Thoracic aorta (tissue), 2 donors: Measurements from ENCODE around the gene NT5C. TPM values are rescaled to one million over a fixed set of nuclear protein-coding genes. Genes with fewer than 3 reads are reported as not detected.
"Not testable (repeated sequence)": the region's sequence is repeated elsewhere in the genome, so short reads cannot be mapped to it uniquely, and the experiment has no call there.

Experiments used
- ATAC-seq: fragments of 150-250 bp; one replicate; pipeline ENCODE4 v1.8.0; 2017; ENCODE audit warnings: low read depth; ENCODE audit not compliant: insufficient number of reproducible peaks, low FRiP score
- DNase-seq: peaks from one replicate; pipeline ENCODE4 v3.0.0-alpha.2; 2020; ENCODE audit warnings: low spot score
- H3K27ac ChIP-seq, 2 donors: fragments of 200-600 bp; sonication (generic); 1 replicate in 1 of 2; 2 replicates in 1 of 2; pipeline ENCODE4 v1.5.1; 2016; ENCODE audit warnings: mild to moderate bottlenecking in 2 of 2, moderate library complexity in 2 of 2
- H3K27me3 ChIP-seq: fragments of 200-600 bp; sonication (generic); replicated peaks from 2 replicates; pipeline ENCODE4 v1.6.0; 2016; ENCODE audit warnings: mild to moderate bottlenecking; ENCODE audit not compliant: insufficient read depth
- H3K36me3 ChIP-seq: fragments of 200-600 bp; sonication (generic); one replicate; pipeline ENCODE4 v1.5.1; 2016
- H3K4me1 ChIP-seq, 2 donors: fragments of 200-600 bp; sonication (generic); 1 replicate in 1 of 2; 2 replicates in 1 of 2; pipeline versions ENCODE4 v1.5.1 to v1.6.0; 2016; ENCODE audit warnings: low read depth in 2 of 2, mild to moderate bottlenecking in 1 of 2; ENCODE audit not compliant: control insufficient read depth in 1 of 2
- H3K4me3 ChIP-seq: fragments of 200-600 bp; sonication (generic); 2 replicates; pipeline ENCODE4 v1.5.1; 2016; ENCODE audit warnings: mild to moderate bottlenecking
- H3K9me3 ChIP-seq: fragments of 200-600 bp; sonication (generic); 2 replicates; pipeline ENCODE4 v1.5.1; 2016
- CTCF ChIP-seq: fragments of 200-600 bp; sonication (generic); IDR thresholded peaks from one replicate; pipeline ENCODE4 v1.5.1; 2019; ENCODE audit warnings: antibody characterized with exemption
- total RNA-seq, 2 donors: library from RNA; depleted of rRNA; stranded (reverse); fragments of >200 nt; gene quantifications; one replicate each; pipeline versions ENCODE4 v1.1.0 to v1.2.3, GENCODE V29; 2016

Gene NT5C
- total RNA-seq, 2 donors from 2014 or later = 57.9 to 80.0 TPM

GRCh38 chr17:75130059-75130631, 1.4 kb downstream of the NT5C start:
- ATAC-seq (no peak), DNase-seq (no peak)
- no peaks in the 10 kb centered on the region for H3K27me3 ChIP-seq
- peak overlapping the region; percentile 98 for H3K4me3 ChIP-seq
- H3K36me3 ChIP-seq = peaks cover 2% of the 10 kb centered on the region
- peak overlapping the region in 1 of 2 donors; percentile 89 for H3K27ac ChIP-seq
- H3K4me1 ChIP-seq = peaks cover 3 to 11% of the 10 kb centered on the region in 2 donors
- no peaks in the 10 kb centered on the region for H3K9me3 ChIP-seq
- TF ChIP-seq CTCF = no peak

- H3K36me3 ChIP-seq = peaks cover 2% of the 10 kb centered on the region
- no peaks in the 10 kb centered on the region for H3K27me3 ChIP-seq
- H3K4me1 ChIP-seq = peaks cover 3 to 11% of the 10 kb centered on the region in 2 donors
- TF ChIP-seq CTCF = no peak
- DNase-seq = no peak
- H3K9me3 ChIP-seq = no peaks in the 10 kb centered on the region
- ATAC-seq = no peak
- H3K4me3 ChIP-seq = no peak overlapping the region
- H3K27ac ChIP-seq = no peak overlapping the region
Measured at GRCh38 chr17:75129576-75129975, 2.0 kb downstream of the NT5C start.

- Histone ChIP-seq H3K36me3 (peaks cover 2% of the 10 kb centered on the region), H3K9me3 (no peaks in the 10 kb centered on the region), H3K4me1 (peaks cover 3 to 11% of the 10 kb centered on the region in 2 donors), H3K4me3 (no peak overlapping the region), H3K27ac (no peak overlapping the region), H3K27me3 (no peaks in the 10 kb centered on the region)
- no peak for DNase-seq
- ATAC-seq = no peak
- TF ChIP-seq CTCF = no peak
Measured at GRCh38 chr17:75128694-75129505, 2.6 kb downstream of the NT5C start.

- not testable (repeated sequence) for ATAC-seq, DNase-seq, H3K9me3 ChIP-seq, H3K36me3 ChIP-seq, H3K4me3 ChIP-seq, H3K27me3 ChIP-seq, H3K27ac ChIP-seq
- peaks cover 3 to 11% of the 10 kb centered on the region in 2 donors for H3K4me1 ChIP-seq
Measured at GRCh38 chr17:75127936-75128335, 3.6 kb downstream of the NT5C start.

- Histone ChIP-seq H3K4me1 (peaks cover 2 to 11% of the 10 kb centered on the region in 2 donors), H3K36me3 (peaks cover 2% of the 10 kb centered on the region), H3K9me3 (no peaks in the 10 kb centered on the region), H3K4me3 (no peak overlapping the region), H3K27ac (no peak overlapping the region), H3K27me3 (no peaks in the 10 kb centered on the region)
- no peak for DNase-seq
- no peak for ATAC-seq
- TF ChIP-seq CTCF = no peak
Measured at GRCh38 chr17:75126954-75127353, 4.6 kb downstream of the NT5C start.
